ENCODE measurements around the gene ZIC4.

The ZIC4 gene

DNA sequence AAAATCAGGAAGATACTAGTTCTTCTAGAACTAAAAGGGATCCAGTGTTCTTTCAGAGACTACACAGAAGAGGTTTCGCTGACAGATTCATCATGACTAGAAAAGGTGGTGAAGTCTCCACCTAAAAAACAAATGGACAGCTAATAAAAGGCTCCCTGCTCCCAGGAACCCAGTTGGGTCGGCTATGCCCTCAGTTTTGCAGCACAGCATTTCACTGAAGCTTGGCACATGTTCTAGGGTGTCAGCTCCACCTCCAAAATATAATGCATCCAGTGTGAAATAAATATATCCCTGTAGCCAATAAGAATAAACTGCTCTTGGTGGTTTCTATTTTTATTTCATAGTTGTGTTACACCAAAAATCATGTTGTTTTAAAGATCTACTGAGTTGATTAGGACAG, 55.0 kb downstream of the ZIC4 start:
- no peaks in the 10 kb centered on the region for H3K9me3 ChIP-seq
- TF ChIP-seq, protein P1, sequence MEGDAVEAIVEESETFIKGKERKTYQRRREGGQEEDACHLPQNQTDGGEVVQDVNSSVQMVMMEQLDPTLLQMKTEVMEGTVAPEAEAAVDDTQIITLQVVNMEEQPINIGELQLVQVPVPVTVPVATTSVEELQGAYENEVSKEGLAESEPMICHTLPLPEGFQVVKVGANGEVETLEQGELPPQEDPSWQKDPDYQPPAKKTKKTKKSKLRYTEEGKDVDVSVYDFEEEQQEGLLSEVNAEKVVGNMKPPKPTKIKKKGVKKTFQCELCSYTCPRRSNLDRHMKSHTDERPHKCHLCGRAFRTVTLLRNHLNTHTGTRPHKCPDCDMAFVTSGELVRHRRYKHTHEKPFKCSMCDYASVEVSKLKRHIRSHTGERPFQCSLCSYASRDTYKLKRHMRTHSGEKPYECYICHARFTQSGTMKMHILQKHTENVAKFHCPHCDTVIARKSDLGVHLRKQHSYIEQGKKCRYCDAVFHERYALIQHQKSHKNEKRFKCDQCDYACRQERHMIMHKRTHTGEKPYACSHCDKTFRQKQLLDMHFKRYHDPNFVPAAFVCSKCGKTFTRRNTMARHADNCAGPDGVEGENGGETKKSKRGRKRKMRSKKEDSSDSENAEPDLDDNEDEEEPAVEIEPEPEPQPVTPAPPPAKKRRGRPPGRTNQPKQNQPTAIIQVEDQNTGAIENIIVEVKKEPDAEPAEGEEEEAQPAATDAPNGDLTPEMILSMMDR (IDR thresholded peaks at IDR 0.05), result no peak
- H3K27ac ChIP-seq, result no peak overlapping the region
- H3K27me3 ChIP-seq, result peaks cover 54% of the 10 kb centered on the region
- no peaks in the 10 kb centered on the region for H3K4me1 ChIP-seq (ENCODE audit: control insufficient read depth in 1 of 2, insufficient read depth in 1 of 2, low read depth in 1 of 2, low read length in 1 of 2)
- no peak overlapping the region for H3K4me3 ChIP-seq (ENCODE audit: low read depth in 1 of 2, low read length in 1 of 2)
- H3K36me3 ChIP-seq, result no peaks in the 10 kb centered on the region

DNA sequence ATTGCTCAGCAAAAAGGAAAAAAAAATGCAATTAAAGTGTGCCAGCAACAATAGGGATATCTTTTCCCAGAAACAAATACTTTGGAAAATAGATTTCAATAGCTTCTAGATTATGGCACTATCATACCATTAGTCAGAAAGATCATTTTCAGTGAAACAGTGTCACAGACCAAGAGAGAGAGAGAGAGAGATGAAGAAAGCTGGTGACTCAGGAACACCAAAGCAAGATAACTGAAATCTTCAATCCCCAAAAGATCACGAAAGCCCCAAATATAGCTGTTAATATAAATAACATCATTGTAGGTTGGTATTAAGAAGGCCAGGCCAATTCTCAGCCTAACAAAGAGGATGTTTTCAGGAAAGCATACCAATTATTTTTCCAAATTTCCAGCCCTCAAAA, 57.4 kb downstream of the ZIC4 start:
- Histone ChIP-seq H3K36me3 (no peaks in the 10 kb centered on the region), H3K4me1 (ENCODE audit: control insufficient read depth in 1 of 2, insufficient read depth in 1 of 2, low read depth in 1 of 2, low read length in 1 of 2) (no peaks in the 10 kb centered on the region), H3K27me3 (peaks cover 31% of the 10 kb centered on the region), H3K4me3 (ENCODE audit: low read depth in 1 of 2, low read length in 1 of 2) (no peak overlapping the region), H3K27ac (no peak overlapping the region), H3K9me3 (no peaks in the 10 kb centered on the region)
- TF ChIP-seq, protein P1 (IDR thresholded peaks at IDR 0.05), result no peak

DNA sequence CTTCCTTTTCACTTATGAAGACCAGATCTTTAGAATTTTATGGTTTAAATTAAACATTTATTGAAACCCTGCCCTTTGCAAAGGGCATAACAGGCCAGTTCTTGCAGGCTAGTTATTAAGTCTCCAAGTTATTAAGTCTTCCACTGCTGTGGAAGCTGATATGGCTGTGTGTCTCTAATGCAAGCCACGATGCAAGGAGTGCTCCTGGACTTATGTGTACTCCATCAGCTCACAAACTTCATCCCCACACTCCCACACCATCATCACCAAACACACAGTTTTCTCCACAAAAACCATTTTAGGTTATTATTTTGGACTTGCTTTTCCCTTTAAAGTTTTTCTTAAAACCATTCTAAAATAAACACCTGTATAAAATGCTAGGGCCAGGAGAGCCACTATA, 62.4 kb downstream of the ZIC4 start:
- TF ChIP-seq, protein P1 (IDR thresholded peaks at IDR 0.05), result no peak
- H3K4me1 ChIP-seq (ENCODE audit: control insufficient read depth in 1 of 2, insufficient read depth in 1 of 2, low read depth in 1 of 2, low read length in 1 of 2), result no peaks in the 10 kb centered on the region
- no peaks in the 10 kb centered on the region for H3K36me3 ChIP-seq
- no peaks in the 10 kb centered on the region for H3K27me3 ChIP-seq
- H3K4me3 ChIP-seq (ENCODE audit: low read depth in 1 of 2, low read length in 1 of 2), result no peak overlapping the region
- H3K9me3 ChIP-seq, result no peaks in the 10 kb centered on the region
- no peak overlapping the region for H3K27ac ChIP-seq

DNA sequence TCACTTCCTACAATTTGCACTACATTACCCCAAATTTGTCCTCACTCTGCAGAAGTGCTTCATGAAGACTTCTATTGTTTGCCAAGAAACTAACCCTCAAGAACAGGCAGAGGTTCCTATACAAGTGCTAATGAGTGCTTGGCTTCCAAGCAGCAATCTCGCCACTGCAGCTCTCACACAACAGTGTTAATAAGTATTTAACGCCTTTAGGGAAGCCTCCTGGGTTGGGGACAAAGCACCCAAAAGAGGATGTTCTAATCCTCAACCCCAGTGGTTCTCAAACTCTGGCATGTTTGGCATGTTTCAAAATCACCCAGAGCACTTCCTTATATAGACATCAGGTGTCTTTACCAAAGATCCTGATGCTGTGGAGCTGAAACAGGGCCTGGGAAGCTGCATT, 64.6 kb downstream of the ZIC4 start:
- no peaks in the 10 kb centered on the region for H3K27me3 ChIP-seq
- H3K4me3 ChIP-seq (ENCODE audit: low read depth in 1 of 2, low read length in 1 of 2), result no peak overlapping the region
- TF ChIP-seq, protein P1 (IDR thresholded peaks at IDR 0.05), result no peak
- no peaks in the 10 kb centered on the region for H3K9me3 ChIP-seq
- H3K36me3 ChIP-seq, result no peaks in the 10 kb centered on the region
- H3K4me1 ChIP-seq (ENCODE audit: control insufficient read depth in 1 of 2, insufficient read depth in 1 of 2, low read depth in 1 of 2, low read length in 1 of 2), result no peaks in the 10 kb centered on the region
- no peak overlapping the region for H3K27ac ChIP-seq

DNA sequence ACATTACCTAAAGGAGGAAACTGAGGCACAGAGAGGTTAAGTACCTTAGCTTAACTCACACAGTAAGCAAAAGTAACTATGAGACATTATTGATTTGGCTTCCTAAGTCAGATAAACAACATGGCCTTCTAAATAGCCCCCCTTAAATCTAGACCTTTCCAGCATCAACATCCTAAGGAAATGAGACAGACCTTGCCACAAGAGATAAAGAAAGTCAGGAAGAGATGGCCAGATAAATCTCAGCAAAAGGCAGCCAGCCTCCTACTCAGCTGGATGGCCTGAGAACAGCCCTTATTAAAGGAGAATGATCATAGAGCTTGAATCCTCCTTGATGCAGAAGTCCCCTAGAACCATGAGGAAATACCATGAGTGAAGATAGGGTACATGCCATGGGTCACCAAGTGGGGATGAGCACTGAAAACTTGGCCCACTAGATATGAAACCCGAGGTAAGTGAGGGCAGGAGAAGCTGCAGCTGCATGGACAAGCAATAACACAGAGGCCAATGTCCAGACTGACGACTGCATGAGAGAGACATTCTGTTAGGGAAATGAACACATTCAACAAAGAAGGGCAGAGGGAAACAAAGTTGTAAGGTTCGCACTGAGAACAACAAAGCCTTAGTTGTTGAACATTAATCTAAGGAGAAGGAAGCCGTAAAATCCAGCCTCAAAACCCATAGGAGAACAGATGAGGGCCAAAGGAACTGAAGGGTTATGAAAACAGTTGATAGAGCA, 69.6 kb downstream of the ZIC4 start:
- TF ChIP-seq, protein P1 (IDR thresholded peaks at IDR 0.05), result no peak
- Histone ChIP-seq H3K36me3 (no peaks in the 10 kb centered on the region), H3K4me1 (ENCODE audit: control insufficient read depth in 1 of 2, insufficient read depth in 1 of 2, low read depth in 1 of 2, low read length in 1 of 2) (no peaks in the 10 kb centered on the region), H3K27me3 (no peaks in the 10 kb centered on the region), H3K27ac (no peak overlapping the region), H3K9me3 (no peaks in the 10 kb centered on the region), H3K4me3 (ENCODE audit: low read depth in 1 of 2, low read length in 1 of 2) (no peak overlapping the region)
